ENCODE data around the gene ACVRL1. TPM values are rescaled to one million over a fixed set of nuclear protein-coding genes. Genes with fewer than 3 reads are reported as not detected.

ACVRL1 gene
- total RNA-seq (under 1 TPM in 3 of 5 donors, not detected in 2; 0.16 to 0.58 (median 0.23) TPM), total RNA-seq (0 to 0.14 (median 0) reads per million in 29 experiments)
- 0.17 TPM for total RNA-seq (2013)

DNA sequence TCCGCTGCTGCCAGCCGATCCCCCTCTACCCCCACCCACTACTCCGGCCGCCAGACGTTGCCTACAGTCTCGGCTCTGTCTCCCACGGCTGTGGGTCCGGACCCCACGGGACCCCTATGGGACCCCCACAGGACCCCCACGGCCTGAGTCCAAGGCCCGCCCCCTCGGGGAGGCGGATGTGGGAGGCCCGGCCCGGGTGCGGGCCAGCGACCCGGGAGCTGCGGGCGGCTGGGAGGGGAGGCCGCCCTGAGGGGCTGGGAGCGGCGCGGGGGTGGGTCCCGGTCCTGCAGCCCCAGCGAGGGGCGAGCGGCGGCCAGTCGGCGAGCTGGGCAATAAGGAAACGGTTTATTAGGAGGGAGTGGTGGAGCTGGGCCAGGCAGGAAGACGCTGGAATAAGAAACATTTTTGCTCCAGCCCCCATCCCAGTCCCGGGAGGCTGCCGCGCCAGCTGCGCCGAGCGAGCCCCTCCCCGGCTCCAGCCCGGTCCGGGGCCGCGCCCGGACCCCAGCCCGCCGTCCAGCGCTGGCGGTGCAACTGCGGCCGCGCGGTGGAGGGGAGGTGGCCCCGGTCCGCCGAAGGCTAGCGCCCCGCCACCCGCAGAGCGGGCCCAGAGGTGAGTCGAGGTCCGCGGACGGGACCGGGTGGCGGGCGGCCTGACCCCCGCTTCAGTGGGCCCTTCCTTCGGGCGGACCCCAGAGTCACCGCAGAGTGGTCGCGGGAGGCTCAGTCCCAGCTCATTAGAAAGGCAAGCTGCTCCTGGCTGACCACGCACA, at the start of gene ACVRL1:
TSS of gene ACVRL1 (plus strand) at position 422 of the 773 bp plus-strand sequence. CDS start 4,971 bp downstream, outside the sequence.
- no peaks in the 10 kb centered on the region for H3K36me3 Mint-ChIP-seq
- ATAC-seq (replicated peaks in 1 of 4) (no peak), DNase-seq (no peak)
- no peak within 1 kb of the TSS for H3K27ac ChIP-seq (ENCODE audit: low read length)
- ChIA-PET CTCF (no interaction called here), POLR2A (no interaction called here)
- no peaks in the 10 kb centered on the region for H3K9me3 Mint-ChIP-seq
- H3K27me3 ChIP-seq (replicated peaks in 1 of 2; ENCODE audit: control insufficient read depth in 2 of 2, extremely low read depth in 1 of 2, insufficient read depth in 2 of 2, low read length in 1 of 2): peaks cover 0 to 41% of the 10 kb centered on the region in 2 experiments
- no peak within 1 kb of the TSS for H3K4me3 ChIP-seq (ENCODE audit: control insufficient read depth in 1 of 2, extremely low read depth in 1 of 2, low read length in 1 of 2)
- WGBS (ENCODE audit: insufficient coverage): 29% methylated on average over 54 of the region's 74 CpGs
- H3K36me3 ChIP-seq (ENCODE audit: control insufficient read depth in 2 of 2, extremely low read depth in 1 of 2, insufficient read depth in 1 of 2, low read length in 1 of 2): no peaks in the 10 kb centered on the region
- no peaks in the 10 kb centered on the region for H3K9me3 ChIP-seq
- no peak within 1 kb of the TSS for H3K27ac Mint-ChIP-seq
- peaks cover 24 to 27% of the 10 kb centered on the region in 2 donors for H3K27me3 Mint-ChIP-seq
- H3K4me3 Mint-ChIP-seq: peak within 1 kb of the TSS in 1 of 3 donors; percentile 47
- no peaks in the 10 kb centered on the region for H3K4me1 ChIP-seq (ENCODE audit: control insufficient read depth in 1 of 2, extremely low read depth in 1 of 2, insufficient read depth in 2 of 2, low read length in 2 of 2)
- peaks cover 2 to 7% (median 4%) of the 10 kb centered on the region in 3 donors for H3K4me1 Mint-ChIP-seq

DNA sequence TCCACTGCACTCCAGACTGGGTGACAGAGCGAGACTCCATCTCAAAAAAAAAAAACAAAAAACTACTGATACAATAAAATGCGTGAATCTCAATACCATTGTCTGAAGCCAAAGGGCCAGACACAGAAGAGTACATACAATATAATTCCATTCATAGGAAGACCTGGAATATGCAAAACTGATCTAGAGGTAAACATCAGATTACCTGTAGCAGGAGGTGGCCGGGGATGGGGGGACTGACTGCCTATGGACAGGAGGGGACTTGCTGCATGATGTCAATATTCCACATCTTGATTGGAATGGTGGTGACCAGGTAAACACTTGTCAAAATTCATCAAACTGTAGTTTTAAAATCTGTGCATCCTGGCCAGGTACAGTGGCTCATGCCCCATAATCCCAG, 46.3 kb upstream of the ACVRL1 start:
- H3K27me3 Mint-ChIP-seq: peaks cover 50 to 53% of the 10 kb centered on the region in 2 donors
- POLR2A ChIA-PET: no interaction called here
- no peak overlapping the region for H3K27ac Mint-ChIP-seq
- CTCF ChIA-PET: no interaction called here
- no peaks in the 10 kb centered on the region for H3K9me3 Mint-ChIP-seq
- no peak overlapping the region for H3K27ac ChIP-seq (ENCODE audit: low read length)
- H3K36me3 Mint-ChIP-seq: no peaks in the 10 kb centered on the region
- no peak for DNase-seq
- no peaks in the 10 kb centered on the region for H3K36me3 ChIP-seq (ENCODE audit: control insufficient read depth in 2 of 2, extremely low read depth in 1 of 2, insufficient read depth in 1 of 2, low read length in 1 of 2)
- WGBS (ENCODE audit: insufficient coverage): no CpG with 5 or more reads among the region's 3 CpGs
- H3K4me3 ChIP-seq (ENCODE audit: control insufficient read depth in 1 of 2, extremely low read depth in 1 of 2, low read length in 1 of 2): no peak overlapping the region
- peaks cover 0 to 13% (median 10%) of the 10 kb centered on the region in 3 donors for H3K4me1 Mint-ChIP-seq
- peaks cover 2 to 14% of the 10 kb centered on the region in 2 experiments for H3K4me1 ChIP-seq (ENCODE audit: control insufficient read depth in 1 of 2, extremely low read depth in 1 of 2, insufficient read depth in 2 of 2, low read length in 2 of 2)
- H3K9me3 ChIP-seq: no peaks in the 10 kb centered on the region
- H3K4me3 Mint-ChIP-seq: no peak overlapping the region
- peaks cover 0 to 62% of the 10 kb centered on the region in 2 experiments for H3K27me3 ChIP-seq (replicated peaks in 1 of 2; ENCODE audit: control insufficient read depth in 2 of 2, extremely low read depth in 1 of 2, insufficient read depth in 2 of 2, low read length in 1 of 2)
- no peak for ATAC-seq (replicated peaks in 1 of 4)

DNA sequence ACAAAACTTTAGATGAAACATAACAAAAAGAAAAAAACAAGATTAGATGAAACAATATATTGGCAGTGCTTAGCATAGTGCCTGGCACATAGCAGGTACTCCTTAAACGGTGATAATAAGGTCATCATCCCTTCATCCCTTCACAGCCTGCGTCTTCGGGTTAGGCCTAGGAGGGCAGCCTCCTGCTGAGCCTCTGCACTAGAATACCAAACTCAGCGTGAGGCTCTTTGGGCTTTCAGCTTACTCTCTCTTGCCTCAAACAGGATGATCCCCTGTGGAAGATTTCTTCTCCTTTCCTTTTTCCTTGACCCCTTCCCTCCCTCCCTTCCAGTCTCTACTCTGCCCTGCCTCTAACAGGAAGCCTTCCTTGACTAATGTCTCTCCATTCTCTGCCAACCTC, 44.4 kb upstream of the ACVRL1 start:
- Mint-ChIP-seq H3K9me3 (no peaks in the 10 kb centered on the region), H3K4me3 (peak overlapping the region in 1 of 3 donors; percentile 58), H3K36me3 (no peaks in the 10 kb centered on the region), H3K27me3 (peaks cover 49 to 51% of the 10 kb centered on the region in 2 donors), H3K27ac (no peak overlapping the region), H3K4me1 (peaks cover 0 to 13% (median 10%) of the 10 kb centered on the region in 3 donors)
- Histone ChIP-seq H3K27ac (ENCODE audit: low read length) (no peak overlapping the region), H3K36me3 (ENCODE audit: control insufficient read depth in 2 of 2, extremely low read depth in 1 of 2, insufficient read depth in 1 of 2, low read length in 1 of 2) (no peaks in the 10 kb centered on the region), H3K4me3 (ENCODE audit: control insufficient read depth in 1 of 2, extremely low read depth in 1 of 2, low read length in 1 of 2) (no peak overlapping the region), H3K9me3 (no peaks in the 10 kb centered on the region), H3K4me1 (ENCODE audit: control insufficient read depth in 1 of 2, extremely low read depth in 1 of 2, insufficient read depth in 2 of 2, low read length in 2 of 2) (peaks cover 2 to 14% of the 10 kb centered on the region in 2 experiments), H3K27me3 (replicated peaks in 1 of 2; ENCODE audit: control insufficient read depth in 2 of 2, extremely low read depth in 1 of 2, insufficient read depth in 2 of 2, low read length in 1 of 2) (peaks cover 0 to 68% of the 10 kb centered on the region in 2 experiments)
- ATAC-seq (replicated peaks in 1 of 4): no peak
- POLR2A ChIA-PET: no interaction called here
- 78% methylated on average over 4 of the region's 4 CpGs for WGBS (ENCODE audit: insufficient coverage)
- CTCF ChIA-PET: interaction anchor here in 1 of 2 donors (2.2 kb wide), 1 partner anchor 12 kb away, joined by 10 read pairs; no protein-coding TSS in a partner anchor
- no peak for DNase-seq

DNA sequence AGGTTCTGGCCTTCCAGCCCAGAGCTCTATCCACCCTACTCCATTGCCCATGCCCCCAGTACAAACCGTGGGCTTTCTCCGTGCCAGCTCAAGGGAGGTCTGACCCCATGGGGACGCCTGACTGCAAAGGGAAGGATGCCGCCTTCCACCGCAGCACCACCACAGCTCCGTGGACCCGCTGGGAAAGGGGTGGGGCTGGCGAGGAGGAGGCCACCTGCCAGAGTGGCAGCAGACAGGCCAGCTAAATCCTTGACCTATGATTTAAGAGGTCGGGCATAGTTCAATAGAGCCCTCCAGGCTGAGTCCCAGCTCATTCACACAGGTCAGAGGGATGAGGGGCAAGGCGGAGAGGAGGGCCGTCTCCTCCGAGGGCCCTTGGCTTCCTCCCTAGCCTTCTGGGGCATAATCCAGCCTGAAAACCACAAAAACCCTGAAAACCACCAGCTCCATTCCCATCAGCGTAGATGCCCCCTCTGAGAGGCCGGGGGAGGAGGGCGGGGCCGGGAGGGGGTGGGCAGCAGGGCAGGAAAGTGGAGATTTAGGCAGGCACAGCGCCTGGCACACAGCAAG, 43.9 kb upstream of the ACVRL1 start:
- ChIA-PET CTCF (interaction anchor here in 1 of 2 donors (2.2 kb wide), 1 partner anchor 11 kb away, joined by 10 read pairs; no protein-coding TSS in a partner anchor), POLR2A (no interaction called here)
- Histone ChIP-seq H3K4me1 (ENCODE audit: control insufficient read depth in 1 of 2, extremely low read depth in 1 of 2, insufficient read depth in 2 of 2, low read length in 2 of 2) (peaks cover 2 to 14% of the 10 kb centered on the region in 2 experiments), H3K9me3 (no peaks in the 10 kb centered on the region), H3K27me3 (replicated peaks in 1 of 2; ENCODE audit: control insufficient read depth in 2 of 2, extremely low read depth in 1 of 2, insufficient read depth in 2 of 2, low read length in 1 of 2) (peaks cover 0 to 73% of the 10 kb centered on the region in 2 experiments), H3K4me3 (ENCODE audit: control insufficient read depth in 1 of 2, extremely low read depth in 1 of 2, low read length in 1 of 2) (peak overlapping the region in 1 of 2 donors; percentile 71), H3K27ac (ENCODE audit: low read length) (no peak overlapping the region), H3K36me3 (ENCODE audit: control insufficient read depth in 2 of 2, extremely low read depth in 1 of 2, insufficient read depth in 1 of 2, low read length in 1 of 2) (no peaks in the 10 kb centered on the region)
- Mint-ChIP-seq H3K27me3 (peaks cover 54 to 56% of the 10 kb centered on the region in 2 donors), H3K36me3 (no peaks in the 10 kb centered on the region), H3K4me1 (peaks cover 0 to 18% (median 13%) of the 10 kb centered on the region in 3 donors), H3K27ac (no peak overlapping the region), H3K4me3 (peak overlapping the region; percentile 37 to 58 (median 53)), H3K9me3 (no peaks in the 10 kb centered on the region)
- 34% methylated on average over 7 of the region's 17 CpGs for WGBS (ENCODE audit: insufficient coverage)
- DNase-seq (no peak), ATAC-seq (replicated peaks in 1 of 4) (peak in 2 of 4 experiments; percentile 15 to 25)

DNA sequence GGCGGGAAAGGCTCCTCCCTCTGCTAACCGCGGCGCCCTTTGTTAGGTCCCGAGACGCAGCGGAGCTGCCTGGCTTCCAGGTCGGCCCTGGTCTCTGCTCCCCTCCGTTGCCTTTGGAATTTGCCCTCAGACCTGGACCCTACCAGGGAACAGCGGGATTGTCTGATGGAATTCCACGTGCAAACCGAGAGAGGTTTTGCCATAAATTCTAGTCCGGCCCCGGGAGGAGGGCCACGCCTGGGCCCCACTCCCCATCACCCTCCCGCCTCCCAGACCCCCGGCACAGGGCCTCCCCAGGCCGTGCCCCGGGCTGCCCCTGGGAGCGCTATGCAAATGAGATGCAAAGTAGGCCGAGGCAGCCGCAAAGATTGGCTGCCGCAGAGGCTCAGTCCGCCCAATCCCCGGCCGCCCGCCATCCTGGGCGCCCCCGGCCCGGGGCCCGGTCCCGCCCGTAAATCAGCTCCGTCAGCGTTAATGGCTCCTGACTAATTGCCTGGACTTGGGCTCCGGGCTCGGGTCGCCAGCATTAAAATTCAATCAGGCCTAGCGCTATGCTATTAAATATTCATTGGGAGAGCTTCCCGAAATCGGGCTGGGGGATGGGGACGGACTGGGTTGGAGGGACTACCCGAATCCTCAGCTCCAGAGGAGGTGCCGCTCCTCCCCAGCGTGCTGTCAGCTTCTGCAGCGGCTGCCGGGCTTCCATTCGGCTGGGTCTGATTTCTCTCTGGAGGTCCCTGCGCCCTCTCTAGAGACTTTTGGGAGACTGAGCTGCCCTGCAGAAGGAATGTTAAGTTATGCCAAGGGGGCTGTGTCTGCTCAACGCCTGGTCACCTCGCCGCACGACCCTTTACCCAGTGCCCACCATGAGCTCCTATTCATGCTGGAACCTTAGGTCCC, 43.1 kb upstream of the ACVRL1 start:
- Histone ChIP-seq H3K4me1 (ENCODE audit: control insufficient read depth in 1 of 2, extremely low read depth in 1 of 2, insufficient read depth in 2 of 2, low read length in 2 of 2) (peaks cover 2 to 22% of the 10 kb centered on the region in 2 experiments), H3K36me3 (ENCODE audit: control insufficient read depth in 2 of 2, extremely low read depth in 1 of 2, insufficient read depth in 1 of 2, low read length in 1 of 2) (no peaks in the 10 kb centered on the region), H3K27ac (ENCODE audit: low read length) (no peak overlapping the region), H3K9me3 (no peaks in the 10 kb centered on the region), H3K4me3 (ENCODE audit: control insufficient read depth in 1 of 2, extremely low read depth in 1 of 2, low read length in 1 of 2) (peak overlapping the region; percentile 7 to 71), H3K27me3 (replicated peaks in 1 of 2; ENCODE audit: control insufficient read depth in 2 of 2, extremely low read depth in 1 of 2, insufficient read depth in 2 of 2, low read length in 1 of 2) (peaks cover 0 to 78% of the 10 kb centered on the region in 2 experiments)
- DNase-seq (peak in 2 of 35 experiments; percentile 22), ATAC-seq (replicated peaks in 1 of 4) (peak; percentile 57 to 88 (median 62))
- Mint-ChIP-seq H3K9me3 (no peaks in the 10 kb centered on the region), H3K36me3 (no peaks in the 10 kb centered on the region), H3K4me1 (peaks cover 0 to 23% (median 18%) of the 10 kb centered on the region in 3 donors), H3K27ac (no peak overlapping the region), H3K4me3 (peak overlapping the region; percentile 39 to 58 (median 50)), H3K27me3 (peaks cover 59 to 62% of the 10 kb centered on the region in 2 donors)
- CTCF ChIA-PET: interaction anchor here in 1 of 2 donors (0.5 to 2.2 kb wide), 2 partner anchors 10 to 1336 kb away, joined by 3 to 10 read pairs; no protein-coding TSS in a partner anchor
- 17% methylated on average over 50 of the region's 53 CpGs for WGBS (ENCODE audit: insufficient coverage)
- POLR2A ChIA-PET: no interaction called here

All from T-cell (primary cell).